K562 (cell line): Measurements from ENCODE around the gene CGB3. TPM values are rescaled to one million over a fixed set of nuclear protein-coding genes. Genes with fewer than 3 reads are reported as not detected.

Experiments
- ARNT ChIP-seq, 2 experiments: fragments of 450-650 bp; IDR thresholded peaks; 2 replicates each; pipeline ENCODE4 v1.6.1; 2016; ENCODE audit warnings: mild to moderate bottlenecking in 1 of 2
- ASH1L ChIP-seq: fragments of 450-650 bp; IDR thresholded peaks from 2 replicates; pipeline ENCODE4 v1.6.1; 2018; ENCODE audit warnings: borderline replicate concordance, mild to moderate bottlenecking, low read depth; ENCODE audit not compliant: partially characterized antibody
- CEBPG ChIP-seq, 3 experiments: fragments of 200-800 bp in 1 of 3; sonication (Bioruptor generic) in 1 of 3; sonication (generic) in 1 of 3; formaldehyde crosslinking in 1 of 3; IDR thresholded peaks in 2 of 3; conservative IDR thresholded peaks in 1 of 3; 2 replicates each; pipeline versions ENCODE4 v1.6.1 to v1.8.0; 2016 to 2022; ENCODE audit warnings: missing compliant biosample characterization in 2 of 3, missing genetic modification characterization in 2 of 3, mild to moderate bottlenecking in 1 of 3, missing genetic modification reagents in 1 of 3
- EP300 ChIP-seq: IDR thresholded peaks from 2 replicates; pipeline ENCODE4 v1.6.1; 2012; ENCODE audit warnings: low read length, improper control_type of control experiment
- EP400 ChIP-seq: fragments of 450-650 bp; IDR thresholded peaks from 2 replicates; pipeline ENCODE4 v1.6.1; 2017; ENCODE audit warnings: antibody characterized with exemption, mild to moderate bottlenecking, moderate library complexity
- GTF2A2 ChIP-seq: IDR thresholded peaks from 2 replicates; pipeline ENCODE4 v1.6.1; 2016; ENCODE audit warnings: mild to moderate bottlenecking, missing genetic modification characterization, missing compliant biosample characterization
- MTA3 ChIP-seq: fragments of 450-650 bp; formaldehyde crosslinking; IDR thresholded peaks from 2 replicates; pipeline ENCODE4 v1.6.1; 2017; ENCODE audit warnings: mild to moderate bottlenecking, borderline replicate concordance
- NUFIP1 ChIP-seq: fragments of 450-650 bp; IDR thresholded peaks from 2 replicates; pipeline ENCODE4 v1.6.1; 2018; ENCODE audit not compliant: partially characterized antibody
- POLR2B ChIP-seq: fragments of 450-650 bp; IDR thresholded peaks from 2 replicates; pipeline ENCODE4 v1.6.1; 2018; ENCODE audit warnings: low read depth; ENCODE audit not compliant: partially characterized antibody
- RAD21 ChIP-seq, 2 experiments: fragments of 250-450 bp in 1 of 2; fragments of 450-650 bp in 1 of 2; sonication (Bioruptor Pico) in 1 of 2; formaldehyde crosslinking in 1 of 2; IDR thresholded peaks in 1 of 2; conservative IDR thresholded peaks in 1 of 2; 2 replicates each; pipeline versions ENCODE4 v1.4.0 to v1.8.0; 2020 to 2022; ENCODE audit warnings: mild to moderate bottlenecking in 2 of 2, moderate library complexity in 1 of 2
- RREB1 ChIP-seq: fragments of 250-450 bp; sonication (Bioruptor Pico); IDR thresholded peaks from 2 replicates; pipeline ENCODE4 v1.4.0; 2020
- SIN3B ChIP-seq: fragments of 450-650 bp; IDR thresholded peaks from 2 replicates; pipeline ENCODE4 v1.6.1; 2017; ENCODE audit warnings: low read depth, mild to moderate bottlenecking, moderate library complexity
- THAP7 ChIP-seq: fragments of 250-450 bp; sonication (Bioruptor Pico); IDR thresholded peaks from 2 replicates; pipeline ENCODE4 v1.5.0; 2021
- UBTF ChIP-seq, 2 experiments: IDR thresholded peaks; 2 replicates each; pipeline ENCODE4 v1.6.1; 2012; ENCODE audit warnings: improper control_type of control experiment in 2 of 2, low read depth in 2 of 2, low read length in 2 of 2, borderline replicate concordance in 1 of 2
- ZBTB9 ChIP-seq: fragments of 450-650 bp; formaldehyde crosslinking; IDR thresholded peaks from 2 replicates; pipeline ENCODE4 v1.4.0; 2020; ENCODE audit warnings: mild to moderate bottlenecking, moderate library complexity
- ZNF384 ChIP-seq: IDR thresholded peaks from 2 replicates; pipeline ENCODE4 v1.6.1; 2012; ENCODE audit warnings: low read depth, low read length, improper control_type of control experiment
- polyA plus RNA-seq, 8 experiments: library from polyadenylated mRNA; depleted of rRNA in 4 of 8; stranded (reverse) in 5 of 8; unstranded in 3 of 8; fragments of >200 nt; fragmentation: Nextera tagmentation in 2 of 8; fragmentation: Illumina TruSeq in 1 of 8; extraction: Ambion mirVana in 2 of 8; extraction: Trizol in 1 of 8; gene quantifications; 2 replicates each; pipeline versions ENCODE4 v1.2.1 to v1.2.3, GENCODE V29; 2011 to 2014; ENCODE audit warnings: inconsistent platforms in 1 of 8, missing spikeins in 1 of 8
- total RNA-seq, 7 experiments: library from RNA; depleted of rRNA in 6 of 7; stranded (reverse); fragments of >200 nt in 6 of 7; fragmentation: Illumina TruSeq in 2 of 7; extraction: Trizol in 2 of 7; gene quantifications; 2 replicates each; pipeline versions ENCODE4 v1.2.1 to v1.2.3, GENCODE V29; 2011 to 2021; ENCODE audit warnings: low replicate concordance in 1 of 7

Gene CGB3
- total and polyA plus RNA-seq, 9 of the 15 experiments (the other 6 are each of a cell fraction or from before 2014, with no cell fraction given) = not detected

GRCh38 chr19:48993175-48994034 lies 30.7 kb downstream of the CGB3 start, which contains the start of the genes GYS1 and RUVBL2 (continued):
- TF ChIP-seq NUFIP1 (no peak), UBTF (IDR thresholded peaks at IDR 0.05; ENCODE audit: borderline replicate concordance in 1 of 2, low read depth in 2 of 2, low read length in 2 of 2) (0 out of 4 replicates have a peak, but pooled peaks of 1 of the 2 experiments have one; percentile 59), EP300 (peak; percentile 85), ZNF384 (no peak), GTF2A2 (no peak), EP400 (peak; percentile 92), RREB1 (no peak), ASH1L (peak; percentile 86), ARNT (IDR thresholded peaks at IDR 0.05) (peak in 1 of 2 experiments; percentile 78; a peak in 2 of 4 replicates), THAP7 (CRISPR knock-in tag) (no peak), ZBTB9 (CRISPR knock-in tag) (no peak), MTA3 (peak; percentile 90; the same call in 1 of the 2 replicates), CEBPG (CRISPR knock-in tag; IDR thresholded peaks at IDR 0.05) (peak; percentile 49), CEBPG (tag; conservative IDR thresholded peaks at IDR 0.05 in 1 of 2, IDR thresholded peaks at IDR 0.05 in 1 of 2) (no peak), POLR2B (peak; percentile 94), SIN3B (peak; percentile 90), RAD21 (CRISPR knock-in tag; conservative IDR thresholded peaks at IDR 0.05 in 1 of 2, IDR thresholded peaks at IDR 0.05 in 1 of 2) (peak; percentile 36 to 46)
